GM06990 (cell line): ENCODE data around the gene ZNF318.

Source experiments
- DNase-seq: peaks from one replicate; pipeline ENCODE4 v3.0.0-alpha.2; 2011; ENCODE audit not compliant: insufficient read length; ENCODE audit errors: extremely low read depth
- H3K27me3 ChIP-seq: replicated peaks from 2 replicates; pipeline ENCODE4 v1.6.0; 2011; ENCODE audit warnings: low read length; ENCODE audit not compliant: control insufficient read depth, insufficient read depth
- H3K36me3 ChIP-seq: 2 replicates; pipeline ENCODE4 v1.5.1; 2011; ENCODE audit warnings: low read length; ENCODE audit not compliant: control insufficient read depth, insufficient read depth
- H3K4me3 ChIP-seq: replicated peaks from 2 replicates; pipeline ENCODE4 v1.5.1; 2011; ENCODE audit warnings: low read depth, mild to moderate bottlenecking, control low read depth, low read length
- TF ChIP-seq, protein P1 (sequence below): IDR thresholded peaks from 2 replicates; pipeline ENCODE4 v1.5.1; 2011; ENCODE audit warnings: low read length, control low read depth, mild to moderate bottlenecking, inconsistent platforms; ENCODE audit not compliant: insufficient read depth, poor library complexity, severe bottlenecking

The ZNF318 gene

DNA sequence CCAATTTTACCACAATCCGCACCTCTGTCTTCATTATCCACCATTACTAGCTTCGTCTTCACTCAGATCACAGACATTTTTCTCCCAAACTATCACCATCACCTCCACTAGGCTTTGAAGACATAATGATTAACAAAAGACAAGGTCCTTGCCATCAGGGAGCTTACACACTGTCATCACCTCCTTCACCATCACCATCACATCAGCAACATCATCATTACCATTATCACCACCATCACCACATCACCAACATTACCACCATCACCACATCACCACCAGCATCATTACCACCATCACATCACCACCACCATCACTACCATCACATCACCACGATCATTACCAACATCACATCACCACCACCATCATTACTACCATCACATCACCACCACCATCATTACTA, 75.7 kb downstream of the ZNF318 start:
- Histone ChIP-seq H3K36me3 (no peaks in the 10 kb centered on the region), H3K27me3 (no peaks in the 10 kb centered on the region; the same call in 1 of the 2 replicates), H3K4me3 (no peak overlapping the region)
- TF ChIP-seq, protein P1, sequence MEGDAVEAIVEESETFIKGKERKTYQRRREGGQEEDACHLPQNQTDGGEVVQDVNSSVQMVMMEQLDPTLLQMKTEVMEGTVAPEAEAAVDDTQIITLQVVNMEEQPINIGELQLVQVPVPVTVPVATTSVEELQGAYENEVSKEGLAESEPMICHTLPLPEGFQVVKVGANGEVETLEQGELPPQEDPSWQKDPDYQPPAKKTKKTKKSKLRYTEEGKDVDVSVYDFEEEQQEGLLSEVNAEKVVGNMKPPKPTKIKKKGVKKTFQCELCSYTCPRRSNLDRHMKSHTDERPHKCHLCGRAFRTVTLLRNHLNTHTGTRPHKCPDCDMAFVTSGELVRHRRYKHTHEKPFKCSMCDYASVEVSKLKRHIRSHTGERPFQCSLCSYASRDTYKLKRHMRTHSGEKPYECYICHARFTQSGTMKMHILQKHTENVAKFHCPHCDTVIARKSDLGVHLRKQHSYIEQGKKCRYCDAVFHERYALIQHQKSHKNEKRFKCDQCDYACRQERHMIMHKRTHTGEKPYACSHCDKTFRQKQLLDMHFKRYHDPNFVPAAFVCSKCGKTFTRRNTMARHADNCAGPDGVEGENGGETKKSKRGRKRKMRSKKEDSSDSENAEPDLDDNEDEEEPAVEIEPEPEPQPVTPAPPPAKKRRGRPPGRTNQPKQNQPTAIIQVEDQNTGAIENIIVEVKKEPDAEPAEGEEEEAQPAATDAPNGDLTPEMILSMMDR, result no peak
- DNase-seq, result no peak

DNA sequence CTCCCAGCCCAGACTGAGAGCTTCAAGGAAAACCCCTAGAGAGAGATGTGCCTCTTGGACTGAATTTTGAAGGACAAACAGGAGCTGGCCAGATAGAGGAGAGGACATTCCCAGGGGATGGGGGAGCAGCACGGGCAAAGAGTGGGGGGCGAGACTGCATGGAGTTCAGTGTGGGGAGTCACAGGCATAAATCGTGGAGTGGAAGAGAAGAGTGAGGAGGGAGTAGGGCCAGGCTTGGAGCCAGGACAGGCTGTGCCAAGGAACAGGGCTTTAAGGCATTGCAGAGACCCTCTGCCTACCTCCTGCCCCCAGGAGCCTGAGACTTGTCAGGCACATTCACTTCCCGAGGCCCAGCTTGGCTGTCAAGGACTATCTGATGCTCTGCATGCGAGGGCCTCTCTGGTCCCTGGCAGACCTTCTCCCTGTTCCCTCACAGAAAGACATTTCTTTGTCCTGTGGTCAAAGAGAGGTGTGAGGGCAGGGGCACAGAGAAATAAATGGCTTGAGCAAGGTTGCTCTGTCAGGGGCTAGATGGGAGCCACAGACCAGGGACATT, 76.6 kb downstream of the ZNF318 start:
- no peaks in the 10 kb centered on the region; the same call in 1 of the 2 replicates for H3K27me3 ChIP-seq
- H3K4me3 ChIP-seq, result no peak overlapping the region
- TF ChIP-seq, protein P1, result no peak
- H3K36me3 ChIP-seq, result no peaks in the 10 kb centered on the region
- no peak for DNase-seq

DNA sequence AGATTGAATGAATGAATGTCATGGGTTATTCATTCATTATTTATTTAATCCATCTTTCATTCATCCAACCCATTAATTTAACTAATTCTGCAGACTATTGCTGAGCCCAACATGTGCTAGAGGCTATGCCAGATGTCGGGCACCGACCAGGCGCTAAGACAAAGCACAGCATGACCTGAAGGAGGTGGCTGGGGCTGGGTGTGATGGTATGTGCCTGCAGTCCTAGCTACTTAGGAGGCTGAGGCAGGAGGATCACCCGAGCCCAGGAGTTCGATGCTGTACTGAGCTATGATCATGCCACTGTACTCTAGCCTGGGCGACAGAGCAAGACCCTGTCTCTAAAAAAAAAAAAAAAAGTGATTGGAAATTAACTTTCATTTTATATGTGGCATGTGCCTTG, 77.1 kb downstream of the ZNF318 start:
- H3K36me3 ChIP-seq, result no peaks in the 10 kb centered on the region
- no peak overlapping the region for H3K4me3 ChIP-seq
- no peak for DNase-seq
- TF ChIP-seq, protein P1, result no peak
- H3K27me3 ChIP-seq, result no peaks in the 10 kb centered on the region; the same call in 1 of the 2 replicates

DNA sequence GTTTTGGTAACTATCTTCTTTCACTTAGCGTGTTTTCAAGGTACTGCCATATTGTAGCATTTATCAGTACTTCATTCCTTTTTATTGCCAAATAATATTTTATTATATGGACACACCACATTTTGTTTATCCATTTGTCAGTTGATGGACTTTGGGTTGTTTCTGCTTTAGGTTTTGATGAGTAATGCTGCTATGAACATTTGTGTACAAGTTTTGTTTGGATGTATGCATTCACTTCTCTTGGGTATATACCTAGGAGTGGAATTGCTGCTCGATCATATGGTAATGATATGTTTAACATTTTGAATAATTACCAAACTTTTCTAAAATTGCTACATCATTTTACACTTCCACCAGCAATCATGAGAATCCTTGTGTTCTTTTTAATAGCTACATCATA, 77.7 kb downstream of the ZNF318 start:
- Histone ChIP-seq H3K4me3 (no peak overlapping the region), H3K27me3 (no peaks in the 10 kb centered on the region; the same call in 1 of the 2 replicates), H3K36me3 (no peaks in the 10 kb centered on the region)
- no peak for DNase-seq
- TF ChIP-seq, protein P1, result no peak

DNA sequence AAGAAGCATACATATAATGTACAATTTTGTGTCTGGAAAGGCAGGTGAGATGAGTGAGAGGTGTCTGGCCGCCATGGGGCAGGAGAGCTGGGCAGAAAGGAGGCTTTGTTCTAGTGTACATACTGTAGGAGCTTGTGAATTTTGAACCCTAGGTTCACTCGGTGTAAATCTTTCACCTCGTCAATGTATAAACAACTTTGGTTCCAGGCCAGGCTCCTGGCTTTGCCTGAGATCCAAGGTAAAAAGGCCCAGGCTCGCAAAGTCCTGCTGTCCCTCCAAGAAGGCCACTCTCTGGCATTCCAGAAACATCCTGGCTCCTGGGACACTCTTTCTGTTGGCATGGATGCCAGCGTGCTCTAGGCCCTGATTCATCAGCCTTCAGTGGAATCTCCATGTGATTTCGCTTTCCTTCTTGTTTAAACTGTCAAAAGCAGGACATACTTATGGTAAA, 78.5 kb downstream of the ZNF318 start:
- H3K27me3 ChIP-seq, result no peaks in the 10 kb centered on the region; the same call in 1 of the 2 replicates
- no peaks in the 10 kb centered on the region for H3K36me3 ChIP-seq
- H3K4me3 ChIP-seq, result no peak overlapping the region
- no peak for DNase-seq
- TF ChIP-seq, protein P1, result no peak
